Measurements from ENCODE around the gene FOXA3.
A peak's percentile ranks its signal among the peaks of the same experiment; 100 is the strongest.
"Not testable (repeated sequence)": the region's sequence is repeated elsewhere in the genome, so short reads cannot be mapped to it uniquely, and the experiment has no call there.

The FOXA3 gene

GRCh38 chr19:45876411-45877197 lies 12.5 kb downstream of the FOXA3 start:
- DNase-seq = no peak

GRCh38 chr19:45878043-45878794 lies 14.1 kb downstream of the FOXA3 start:
- no peak for DNase-seq

GRCh38 chr19:45879055-45879454 lies 14.9 kb downstream of the FOXA3 start:
- no peak for DNase-seq

DNA sequence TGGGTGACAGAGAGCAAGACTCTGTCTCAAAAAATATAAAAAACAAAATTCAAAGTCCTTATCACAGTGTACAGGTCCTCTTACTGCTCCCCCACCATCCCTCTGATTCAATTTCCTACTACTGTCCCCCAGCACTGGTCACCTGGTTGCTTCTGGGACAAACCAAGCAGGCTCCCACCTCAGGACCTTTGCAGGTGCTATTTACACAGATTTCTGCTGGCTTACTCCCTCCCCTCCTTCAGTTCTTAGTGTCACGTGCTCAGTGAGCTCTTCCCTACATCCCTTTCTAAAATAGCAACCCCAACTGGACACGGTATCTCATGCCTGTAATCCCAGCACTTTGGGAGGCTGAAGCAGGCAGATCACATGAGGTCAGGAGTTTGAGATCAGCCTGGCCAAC lies 15.8 kb downstream of the FOXA3 start:
- DNase-seq = no peak

DNA sequence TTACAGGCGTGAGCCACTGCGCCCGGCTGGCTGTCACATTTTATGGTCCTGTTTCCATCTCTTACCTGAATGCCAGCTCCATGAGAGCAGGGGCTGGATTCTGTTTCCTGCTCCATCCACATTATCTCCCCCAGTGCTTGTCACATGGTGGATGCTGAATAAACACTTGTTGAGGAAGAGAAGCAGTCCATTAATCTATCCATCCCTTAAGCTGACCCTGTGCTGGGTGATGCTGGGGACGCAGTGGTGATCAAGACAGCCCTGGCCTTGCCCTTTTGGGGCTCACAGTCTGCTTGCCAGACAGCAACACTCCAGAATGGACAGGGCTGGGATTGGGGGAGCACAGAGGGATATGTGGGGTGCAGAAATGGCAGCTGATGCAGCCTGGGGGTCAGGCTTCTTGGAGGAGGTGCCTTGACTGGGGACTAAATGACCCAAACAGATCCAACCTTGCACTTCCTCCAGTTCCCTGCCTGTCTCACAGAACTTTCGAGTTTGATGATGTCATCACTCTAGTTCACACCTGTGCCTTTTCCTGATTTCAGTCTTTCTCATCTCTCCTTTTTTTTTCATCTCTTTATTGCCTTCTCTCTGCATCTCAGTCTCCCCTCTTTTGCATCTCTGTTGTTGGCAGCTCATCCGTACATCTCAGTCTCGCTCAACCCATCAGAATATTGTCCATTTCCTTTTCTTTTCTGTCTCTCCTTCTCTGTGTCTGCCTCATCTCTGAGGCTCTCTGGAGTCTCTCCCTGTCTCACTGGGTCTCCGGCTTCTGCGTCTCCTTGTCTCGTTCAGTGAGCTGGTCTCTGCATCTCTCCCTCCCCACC lies 17.2 kb downstream of the FOXA3 start:
- DNase-seq = no peak

DNA sequence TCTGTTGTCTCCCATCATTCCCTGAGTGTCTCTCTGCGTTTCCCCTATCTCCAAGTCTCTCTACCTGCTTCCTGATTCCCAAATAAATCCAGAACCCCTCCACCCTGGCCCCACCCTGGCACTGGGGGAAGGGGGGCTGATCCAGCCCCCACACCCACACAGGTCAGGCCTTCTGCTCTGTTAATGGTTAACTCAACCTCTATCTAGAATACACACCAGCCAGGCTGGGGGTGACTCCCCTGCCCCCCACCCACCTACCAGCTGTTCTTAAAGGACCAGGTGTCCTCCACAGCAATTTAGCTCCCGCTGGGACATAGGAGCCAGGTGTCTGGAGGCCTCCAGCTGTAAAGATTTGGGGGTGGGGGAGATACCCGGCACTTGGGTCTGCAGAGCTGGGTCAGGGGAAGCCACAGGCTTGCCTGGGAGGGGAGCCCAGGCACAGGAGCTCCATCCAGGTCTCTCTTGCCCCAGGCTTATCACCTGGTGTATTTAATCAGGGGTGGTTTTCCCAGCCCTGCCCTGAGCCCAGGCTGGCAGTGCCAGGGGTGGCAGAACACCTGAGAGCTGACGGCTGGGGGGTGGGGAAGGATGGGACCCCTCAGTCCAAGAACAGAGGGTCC lies 17.9 kb downstream of the FOXA3 start:
- DNase-seq = no peak

- DNase-seq = peak; percentile 6 to 34
Measured at GRCh38 chr19:45882652-45883585, 18.8 kb downstream of the FOXA3 start.

- no peak for DNase-seq
Measured at GRCh38 chr19:45883586-45883880, 19.4 kb downstream of the FOXA3 start.

DNA sequence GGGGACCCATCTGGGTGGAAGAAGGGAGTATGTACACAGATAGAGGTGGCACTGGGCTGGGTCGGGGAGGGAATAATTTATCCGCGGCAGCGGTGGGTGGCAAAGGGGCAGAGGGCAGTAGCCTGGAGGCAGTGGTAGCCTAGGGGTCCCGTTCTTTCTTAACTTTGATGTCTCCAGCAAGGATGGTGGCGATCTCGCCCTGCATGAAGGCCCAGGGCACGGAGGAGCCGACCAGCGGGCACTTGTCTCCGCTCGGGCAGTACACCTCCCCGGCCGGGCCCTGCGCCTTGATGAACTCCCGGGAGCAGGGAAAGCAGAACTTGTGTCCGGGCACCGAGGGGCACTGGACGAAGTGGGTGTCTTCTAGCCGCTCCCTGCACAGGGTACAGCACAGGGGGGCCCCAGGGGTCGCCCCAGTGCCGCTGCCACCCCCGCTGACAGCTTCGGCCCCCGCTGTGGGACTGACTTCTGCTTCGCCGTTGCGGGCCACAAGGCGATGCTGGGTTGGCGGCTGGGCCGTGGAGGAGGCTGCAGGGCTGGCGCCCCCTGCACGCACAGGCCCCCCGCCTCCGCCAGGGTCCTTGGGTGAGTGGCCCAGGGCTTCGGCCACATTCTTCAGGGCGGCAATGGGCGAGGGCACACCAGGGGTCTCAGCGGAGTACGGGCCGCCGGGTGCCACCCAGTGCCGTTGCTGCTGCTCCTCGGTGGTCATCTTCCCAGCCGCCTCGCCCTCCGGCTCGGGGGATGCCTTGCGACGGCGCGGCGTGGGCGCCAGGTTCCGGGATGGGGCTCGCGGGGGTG lies 20.0 kb downstream of the FOXA3 start:
- no peak for DNase-seq

GRCh38 chr19:45884682-45885555 lies 20.8 kb downstream of the FOXA3 start:
- no peak for DNase-seq

GRCh38 chr19:45885556-45886426 lies 21.7 kb downstream of the FOXA3 start, which contains the start of gene IRF2BP1:
TSS of gene IRF2BP1 (minus strand) at chr19:45886141. CDS start at chr19:45885774, 367 bp downstream.
- peak; percentile 91 to 92 for DNase-seq

DNA sequence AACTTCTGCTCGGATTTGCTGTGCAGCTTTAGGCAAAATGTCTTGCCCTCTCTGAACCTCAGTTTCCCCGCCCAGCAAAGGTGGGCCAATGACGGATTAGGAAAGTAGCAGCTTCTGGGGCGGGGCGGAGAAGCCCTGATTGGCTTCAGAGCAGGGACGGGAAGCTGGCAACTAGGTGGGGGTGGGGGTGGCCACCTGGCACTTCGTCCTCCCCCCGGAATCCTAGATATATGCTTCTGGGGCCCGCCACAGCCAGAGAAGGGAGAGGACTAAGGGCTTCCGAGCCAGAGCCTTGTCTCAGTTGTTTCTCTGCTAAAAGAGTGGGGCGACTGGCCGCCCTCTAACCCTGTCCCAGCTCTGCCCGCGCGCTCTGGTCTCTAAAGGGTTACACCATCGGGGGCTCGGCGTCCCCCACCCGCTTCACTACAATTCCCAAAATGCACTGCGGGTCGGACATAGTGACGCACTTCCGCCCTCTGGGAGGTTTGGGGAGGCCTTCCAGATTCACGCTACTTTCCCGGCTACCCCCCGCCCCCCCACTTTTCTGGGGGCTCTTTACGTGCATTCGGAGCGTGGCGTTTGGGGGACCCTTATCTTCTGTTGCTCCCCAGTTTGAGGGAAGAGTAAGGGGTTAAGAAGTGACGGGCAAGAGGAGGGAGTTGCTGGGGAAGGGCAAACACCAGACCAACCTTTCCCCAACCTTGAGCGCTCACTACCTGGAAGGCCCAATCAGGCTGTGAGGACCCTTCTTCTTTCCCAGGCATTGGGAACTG lies 22.5 kb downstream of the FOXA3 start:
- DNase-seq = peak; percentile 85 to 89

- no peak for DNase-seq
Measured at GRCh38 chr19:45887200-45887710, 23.1 kb downstream of the FOXA3 start.

DNA sequence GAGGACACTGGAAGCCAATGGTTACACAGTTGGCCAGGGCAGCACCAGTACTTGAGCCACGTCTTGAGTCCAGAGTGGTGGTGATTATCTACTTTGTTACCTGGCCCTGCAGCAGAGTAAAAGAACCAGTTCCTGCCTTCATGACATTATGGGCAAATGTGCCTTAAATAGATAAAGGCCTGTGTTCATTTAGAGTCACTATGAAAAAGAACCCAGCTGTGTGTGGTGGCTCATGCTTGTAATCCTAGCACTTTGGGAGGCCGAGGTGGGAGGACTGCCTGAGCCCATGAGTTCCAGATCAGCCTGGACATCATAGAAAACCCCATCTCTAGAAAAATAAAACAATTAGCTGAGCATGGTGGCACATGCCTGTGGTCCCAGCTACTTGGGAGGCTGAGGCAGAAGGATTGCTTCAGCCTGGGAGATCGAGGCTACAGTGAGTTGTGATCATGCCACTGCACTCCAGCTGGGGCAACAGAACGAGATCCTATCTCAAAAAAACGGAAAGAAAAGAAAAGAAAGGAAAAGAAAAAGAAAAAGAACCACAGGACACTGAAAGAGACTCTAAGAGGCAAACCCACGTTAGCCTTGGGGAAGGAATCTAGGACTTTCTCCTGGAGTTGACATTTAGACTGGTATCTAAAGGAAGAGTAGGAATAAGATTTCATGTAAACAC lies 25.2 kb downstream of the FOXA3 start:
- no peak for DNase-seq

DNA sequence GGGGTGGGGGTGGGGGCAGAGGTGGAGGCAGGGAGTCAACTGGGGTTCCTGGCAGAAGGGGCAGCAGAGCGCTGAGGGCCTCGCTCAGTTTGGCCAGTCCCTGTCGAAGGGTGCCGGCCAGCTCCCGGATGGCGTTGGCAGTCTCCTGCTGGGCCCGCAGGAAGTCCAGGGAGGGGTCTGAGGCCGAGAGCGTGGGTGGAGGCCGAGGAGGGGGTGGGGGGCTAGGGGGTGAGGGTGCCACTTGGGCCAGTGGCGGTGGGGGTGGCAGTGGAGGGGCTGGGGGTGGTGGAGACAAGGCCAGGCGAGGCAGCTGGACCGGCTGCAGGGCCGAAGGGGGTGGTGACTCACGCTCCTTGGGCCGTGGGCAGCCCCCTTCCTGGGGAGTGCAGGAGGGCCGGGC lies 26.8 kb downstream of the FOXA3 start:
- DNase-seq = no peak

DNA sequence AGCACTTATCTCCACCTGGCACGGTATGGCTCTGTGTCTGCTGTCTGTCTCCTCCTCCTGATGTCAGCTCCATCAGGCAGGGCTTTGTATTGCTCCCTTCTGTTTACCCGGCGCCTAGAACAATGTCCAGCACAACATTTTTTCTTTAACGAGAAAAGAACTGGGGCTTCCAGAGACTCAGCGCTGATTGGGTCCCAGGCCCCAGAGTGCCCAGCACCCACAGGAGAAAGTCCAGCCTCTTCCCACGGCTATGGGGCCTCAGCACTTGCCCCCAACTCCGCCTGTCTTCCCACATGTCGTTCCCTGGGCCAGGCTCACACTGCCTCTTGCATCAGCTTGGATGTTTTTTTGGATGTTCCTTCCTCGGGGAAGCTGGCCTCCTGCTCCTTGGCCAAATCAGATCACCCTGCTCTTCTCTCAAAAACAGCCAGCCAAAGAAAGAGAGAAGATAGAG lies 31.4 kb downstream of the FOXA3 start:
- no peak for DNase-seq

DNA sequence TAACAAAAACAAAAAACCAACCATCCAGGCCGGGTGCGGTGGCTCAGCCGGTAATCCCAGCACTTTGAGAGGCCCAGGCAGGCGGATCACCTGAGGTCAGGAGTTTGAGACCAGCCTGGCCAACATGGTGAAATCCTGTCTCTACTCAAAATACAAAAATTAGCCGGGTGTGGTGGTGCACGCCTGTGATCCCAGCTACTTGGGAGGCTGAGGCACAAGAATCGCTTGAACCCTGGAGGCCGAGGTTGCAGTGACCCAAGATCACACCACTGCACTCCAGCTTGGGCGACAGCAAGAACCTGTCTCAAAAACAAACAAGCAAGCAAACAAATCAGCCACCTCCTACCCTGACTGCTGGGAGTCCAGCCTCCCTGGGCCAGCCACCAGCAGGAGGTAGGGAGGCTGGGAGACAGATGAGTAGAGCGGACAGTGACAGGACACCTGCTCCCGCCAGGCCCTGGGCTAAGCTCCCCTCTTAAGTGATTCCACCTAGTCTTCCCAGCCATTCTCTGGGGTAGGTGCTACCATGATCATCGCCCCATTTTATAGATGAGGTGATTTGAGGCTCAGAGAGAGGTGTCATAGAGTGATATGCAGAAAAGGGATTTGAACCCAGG lies 32.0 kb downstream of the FOXA3 start:
- DNase-seq = not testable (repeated sequence)

Data from hippocampal formation (tissue), 2 donors.